HG02798 (cell line): ENCODE results near the gene ZNF311.
"Not testable (repeated sequence)": the region's sequence is repeated elsewhere in the genome, so short reads cannot be mapped to it uniquely, and the experiment has no call there.

Experiments used
- ATAC-seq: cut with Tn5 transposase; IDR thresholded peaks from one replicate; pipeline ENCODE4 v1.9.1; 2021; ENCODE audit warnings: mild to moderate bottlenecking; ENCODE audit not compliant: unreplicated experiment, poor library complexity

ZNF311 gene

DNA sequence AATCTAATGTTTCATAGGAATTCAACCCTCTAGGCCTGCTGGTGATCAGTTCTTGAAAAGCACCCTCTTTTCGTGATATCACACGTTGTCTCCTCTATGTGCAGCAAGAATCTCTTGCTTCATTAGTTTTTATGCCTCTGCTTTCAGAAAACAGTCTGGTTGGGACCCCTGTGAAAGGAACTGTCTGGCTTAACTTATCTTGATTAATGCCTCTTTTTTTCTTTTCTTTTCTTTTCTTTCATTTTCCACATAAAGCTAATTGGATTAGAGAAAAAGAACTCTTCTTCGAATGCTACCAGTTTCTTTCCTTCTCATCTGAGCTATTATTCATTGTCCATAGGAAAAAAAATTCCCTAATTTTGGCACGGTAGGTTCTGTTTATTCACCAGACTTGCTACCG, 21.3 kb downstream of the ZNF311 start:
- no peak for ATAC-seq

DNA sequence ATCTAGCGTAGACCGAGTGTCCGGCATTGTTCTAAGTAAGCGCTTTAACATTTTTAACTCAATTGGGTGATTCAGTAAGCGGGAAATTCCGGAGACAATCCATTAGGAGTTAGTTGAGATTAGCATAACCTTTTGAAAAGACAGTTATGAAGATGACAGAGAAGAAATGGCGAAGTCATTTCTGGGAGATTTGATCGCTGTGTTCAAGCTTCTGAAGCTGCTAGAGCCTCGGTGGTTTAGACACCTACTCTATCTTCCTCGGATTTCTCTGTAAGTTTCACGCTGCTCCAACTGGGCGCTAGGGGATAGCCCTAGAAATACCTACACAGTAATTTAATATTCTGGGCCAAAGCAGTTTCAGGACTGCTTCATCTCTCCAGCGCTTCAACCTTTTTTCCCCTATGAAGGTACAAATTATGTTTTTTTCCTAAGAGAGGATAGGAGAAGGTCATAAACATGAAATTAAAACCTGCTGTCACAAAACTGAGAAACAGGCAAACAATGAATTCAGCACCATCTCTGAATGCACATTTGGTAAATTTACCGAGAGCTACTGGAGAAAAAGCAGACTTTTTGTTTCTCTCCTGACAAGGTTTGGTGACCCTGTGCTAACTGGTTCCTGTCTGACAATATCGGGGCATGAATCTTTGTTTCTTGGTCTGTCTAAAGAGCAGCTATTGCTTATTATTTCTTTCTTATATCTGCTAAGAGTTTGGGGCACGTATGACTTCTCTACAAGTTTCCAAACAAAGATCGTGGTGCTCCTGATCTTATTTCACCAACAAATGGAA, 22.4 kb downstream of the ZNF311 start:
- no peak for ATAC-seq

GRCh38 chr6:28981833-28982475, 23.2 kb downstream of the ZNF311 start:
- peak; percentile 63 for ATAC-seq

- ATAC-seq: peak; percentile 32
Observed at GRCh38 chr6:28981431-28981832, 23.7 kb downstream of the ZNF311 start.

DNA sequence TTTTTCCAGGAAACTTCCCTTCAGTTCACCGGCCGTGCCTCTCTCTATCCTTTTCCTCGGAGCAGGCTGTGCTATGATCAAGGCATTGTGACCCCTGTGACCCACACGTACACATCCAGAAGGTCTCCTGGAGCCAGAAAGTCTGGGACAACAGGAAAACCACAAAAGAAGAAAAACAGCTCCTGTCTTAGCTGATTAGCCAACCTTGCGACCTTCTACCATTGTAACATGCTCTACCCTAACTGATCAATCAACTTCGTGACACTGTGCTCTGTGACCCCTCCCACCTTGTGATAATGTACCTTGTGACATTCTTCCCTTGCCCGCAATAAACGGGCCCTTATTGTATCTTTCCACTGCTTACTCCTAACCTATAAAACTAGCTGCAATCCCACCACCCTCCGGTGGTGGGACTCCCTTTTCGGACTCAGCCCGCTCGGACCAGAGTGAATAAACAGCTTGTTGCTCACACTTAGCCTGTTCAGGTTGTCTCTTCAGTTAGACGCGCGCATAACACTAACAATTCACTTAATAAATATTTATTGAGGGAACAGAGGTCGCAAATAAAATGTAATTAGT, 24.2 kb downstream of the ZNF311 start:
- ATAC-seq: peak; percentile 48

DNA sequence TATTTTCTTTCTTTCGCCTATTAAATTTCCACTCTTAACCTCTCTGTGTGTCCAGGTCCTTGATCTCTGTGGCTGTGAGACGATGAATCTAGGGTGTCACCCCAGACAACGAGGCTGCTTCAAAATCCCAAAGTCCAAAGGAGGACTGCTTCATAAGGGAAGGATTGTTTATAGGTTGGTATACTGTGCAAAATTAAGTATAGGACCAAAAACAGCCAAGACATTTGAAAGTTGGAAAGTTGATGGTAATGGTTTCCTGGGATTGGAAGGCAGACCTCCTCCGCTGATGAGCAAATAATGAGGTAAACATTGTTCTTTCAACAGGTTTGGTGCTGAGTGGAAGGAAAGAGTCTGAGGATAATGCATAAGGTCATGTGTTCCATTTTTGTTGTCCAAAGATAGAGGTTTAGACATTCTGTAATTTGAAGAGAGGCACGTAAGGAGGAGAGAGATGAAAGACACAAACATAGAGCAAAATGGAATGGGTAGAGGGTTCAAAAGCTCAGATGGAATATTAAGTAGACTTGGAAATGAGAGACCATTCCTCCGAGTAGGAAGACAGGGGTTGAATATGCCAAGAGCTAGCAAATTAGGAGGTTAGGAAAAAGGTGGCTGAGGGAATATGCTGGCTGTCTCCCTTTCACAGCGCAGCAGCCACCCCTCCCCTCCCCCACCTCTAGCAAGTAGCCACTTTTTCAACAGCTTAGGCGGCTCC, 24.8 kb downstream of the ZNF311 start:
- no peak for ATAC-seq

DNA sequence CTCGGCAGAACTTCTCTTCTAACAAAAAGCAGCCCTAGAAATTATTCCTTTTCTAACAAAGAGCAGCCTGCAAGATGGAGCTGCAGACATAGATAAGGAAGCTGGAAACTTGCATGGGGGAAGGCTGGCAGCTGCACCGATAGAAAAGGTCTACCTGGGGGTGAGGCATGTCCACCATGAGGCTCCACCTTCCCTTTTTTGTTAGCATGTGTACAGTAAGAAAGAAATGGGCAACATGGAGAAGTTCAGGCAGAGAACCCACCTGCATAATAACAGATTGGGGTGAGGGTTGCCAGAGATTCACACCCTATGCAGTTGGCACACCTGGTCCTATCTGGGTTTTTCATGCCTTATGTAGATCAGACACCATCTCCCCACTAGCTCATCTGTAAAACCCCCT, 25.4 kb downstream of the ZNF311 start:
- ATAC-seq: no peak

DNA sequence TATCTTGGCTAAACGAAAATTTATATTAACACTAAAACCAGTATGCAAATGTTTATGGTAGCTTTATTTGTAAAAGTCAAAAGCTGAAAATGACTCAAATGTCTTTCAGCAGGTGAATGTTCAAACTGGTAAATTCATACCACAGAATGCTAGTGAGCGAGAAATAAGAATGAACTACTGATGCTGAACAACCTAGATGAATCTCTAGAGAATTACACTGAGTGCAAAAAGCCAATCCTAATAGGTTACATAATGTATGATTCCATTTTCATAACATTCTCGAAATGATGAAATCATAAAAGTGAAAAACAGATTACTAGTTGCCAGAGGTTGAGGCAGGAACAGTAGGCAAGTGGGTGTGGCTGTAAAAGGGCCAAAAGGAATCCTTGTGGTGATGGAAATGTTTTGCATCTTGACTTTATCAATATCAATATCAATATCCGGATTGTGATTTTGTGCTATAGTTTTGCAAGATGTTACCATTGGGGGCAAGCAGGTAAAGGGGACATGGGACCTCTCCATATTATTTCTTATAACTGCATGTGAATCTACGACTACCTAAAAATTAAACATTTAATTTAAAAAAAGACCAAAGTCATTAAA, 26.1 kb downstream of the ZNF311 start:
- ATAC-seq: no peak

GRCh38 chr6:28978133-28978491, 27.0 kb downstream of the ZNF311 start:
- no peak for ATAC-seq

DNA sequence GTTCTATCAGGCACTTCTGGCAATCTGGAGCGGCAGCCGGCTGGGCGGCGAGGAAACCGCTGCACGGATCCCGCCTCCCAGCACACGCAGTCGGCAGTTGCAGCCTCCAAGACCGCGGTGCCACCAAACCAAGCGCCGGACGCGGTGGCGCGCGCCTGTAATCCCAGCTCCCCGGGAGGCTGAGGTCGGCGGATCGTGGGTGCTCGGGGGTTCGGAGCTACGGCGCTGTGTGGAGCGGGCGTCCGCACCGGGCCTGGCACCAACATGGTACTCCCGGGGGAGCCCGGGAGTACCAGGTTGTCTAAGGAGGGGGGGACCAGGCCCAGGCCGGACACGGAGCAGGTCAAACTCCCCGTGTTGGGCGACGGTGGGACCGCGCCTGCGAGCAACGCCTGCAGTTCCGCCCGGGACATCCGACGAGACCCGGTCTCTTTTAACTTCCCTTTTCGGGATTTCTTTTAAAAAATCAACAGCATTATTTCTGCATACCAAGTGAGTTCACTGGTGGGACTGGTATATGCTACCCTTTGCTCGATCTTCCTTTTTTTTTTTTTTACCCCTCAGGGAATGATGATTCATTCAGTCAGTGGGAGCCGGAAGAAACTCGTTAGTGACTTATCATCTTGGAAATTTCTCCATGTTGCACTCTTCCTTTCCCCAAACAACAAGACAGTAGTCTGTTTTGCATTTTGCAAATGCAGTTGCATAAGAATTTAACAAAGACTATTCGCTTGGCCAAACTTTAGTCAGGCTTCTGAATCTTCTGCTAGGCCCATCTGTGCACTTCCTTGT, 27.6 kb downstream of the ZNF311 start:
- no peak for ATAC-seq

DNA sequence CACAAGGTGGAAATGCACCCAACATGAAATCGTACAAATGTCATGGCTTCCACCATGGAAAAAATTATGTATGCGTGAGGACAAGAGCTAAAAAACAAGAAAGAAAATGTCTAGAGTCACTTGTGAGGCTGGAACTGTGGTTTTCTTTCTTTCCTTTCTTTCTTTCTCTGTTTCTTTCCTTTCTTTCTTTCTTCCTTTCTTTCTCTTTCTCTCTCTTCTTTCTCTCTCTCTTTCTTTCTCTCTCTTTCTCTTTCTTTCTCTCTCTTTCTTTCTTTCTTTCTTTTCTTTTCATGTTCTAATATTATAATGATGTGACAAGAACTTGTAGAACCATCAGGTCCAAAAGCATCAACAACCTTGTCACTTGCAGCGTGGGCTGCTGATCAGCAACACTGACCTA, 28.4 kb downstream of the ZNF311 start:
- no peak for ATAC-seq

- no peak for ATAC-seq
Observed at GRCh38 chr6:28974505-28974904, 30.6 kb downstream of the ZNF311 start.

GRCh38 chr6:28970056-28970455, 35.1 kb downstream of the ZNF311 start:
- not testable (repeated sequence) for ATAC-seq

- no peak for ATAC-seq
Observed at GRCh38 chr6:28969129-28969528, 36.0 kb downstream of the ZNF311 start.

DNA sequence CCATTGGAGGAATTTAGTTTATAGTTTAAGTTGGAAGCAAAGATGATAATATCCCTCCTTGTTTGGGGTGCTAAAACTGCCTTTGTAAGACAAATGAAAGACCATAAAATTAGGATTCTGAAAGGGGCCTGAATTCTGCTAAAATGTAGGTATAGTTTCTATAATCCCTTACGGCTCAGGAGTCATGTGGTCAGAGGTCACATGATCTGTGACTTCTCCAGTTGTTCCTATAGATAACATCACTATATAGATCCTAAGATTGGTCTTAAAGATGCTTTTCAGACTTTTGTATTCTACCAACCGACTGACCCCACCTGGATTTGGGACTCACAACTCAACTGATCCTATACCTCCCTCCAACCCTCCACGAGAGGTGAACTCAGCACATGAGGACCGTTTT, 36.6 kb downstream of the ZNF311 start:
- no peak for ATAC-seq

- no peak for ATAC-seq
Observed at GRCh38 chr6:28965706-28966105, 39.4 kb downstream of the ZNF311 start.

GRCh38 chr6:28960846-28961500, 44.1 kb downstream of the ZNF311 start:
- no peak for ATAC-seq

DNA sequence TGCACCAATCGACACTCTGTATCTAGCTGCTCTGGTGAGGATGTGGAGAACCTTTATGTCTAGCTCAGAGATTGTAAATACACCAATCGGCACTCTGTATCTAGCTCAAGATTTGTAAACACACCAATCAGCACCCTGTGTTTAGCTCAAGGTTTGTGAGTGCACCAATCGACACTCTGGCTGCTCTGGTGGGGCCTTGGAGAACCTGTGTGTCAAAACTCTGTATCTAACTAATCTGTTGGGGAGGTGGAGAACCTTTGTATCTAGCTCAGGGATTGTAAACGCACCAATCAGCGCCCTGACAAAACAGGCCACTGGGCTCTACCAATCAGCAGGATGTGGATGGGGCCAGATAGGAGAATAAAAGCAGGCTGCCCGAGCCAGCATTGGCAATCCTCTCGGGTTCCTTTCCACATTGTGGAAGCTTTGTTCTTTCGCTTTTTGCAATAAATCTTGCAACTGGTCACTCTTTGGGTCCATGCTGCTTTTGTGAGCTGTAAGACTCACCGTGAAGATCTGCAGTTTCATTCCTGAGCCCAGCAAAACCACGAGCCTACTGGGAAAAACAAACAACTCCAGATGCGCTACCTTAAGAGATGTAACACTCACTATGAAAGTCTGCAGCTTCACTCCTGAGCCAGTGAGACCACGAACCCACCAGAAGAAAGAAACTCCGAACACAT, 46.4 kb downstream of the ZNF311 start:
- ATAC-seq: not testable (repeated sequence)

DNA sequence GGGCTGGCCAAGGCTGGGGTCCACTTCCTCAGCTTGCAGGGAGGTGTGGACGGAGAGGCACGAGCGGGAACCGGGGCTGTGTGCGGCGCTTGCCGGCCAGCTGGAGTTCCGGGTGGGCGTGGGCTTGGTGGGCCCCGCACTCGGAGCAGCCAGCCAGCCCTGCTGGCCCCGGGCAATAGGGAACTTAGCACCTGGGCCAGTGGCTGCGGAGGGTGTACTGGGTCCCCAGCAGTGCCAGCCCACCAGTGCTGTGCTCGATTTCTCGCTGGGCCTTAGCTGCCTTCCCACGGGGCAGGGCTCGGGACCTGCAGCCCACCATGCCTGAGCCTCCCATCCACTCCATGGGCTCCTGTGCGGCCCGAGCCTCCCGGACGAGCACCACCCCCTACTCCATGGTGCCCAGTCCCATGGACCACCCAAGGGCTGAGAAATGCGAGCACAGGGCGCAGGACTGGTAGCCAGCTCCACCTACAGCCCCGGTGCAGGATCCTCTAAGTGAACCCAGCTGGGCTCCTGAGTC, 47.3 kb downstream of the ZNF311 start:
- not testable (repeated sequence) for ATAC-seq
